ENCODE data around the gene CEP164.

Gene CEP164

DNA sequence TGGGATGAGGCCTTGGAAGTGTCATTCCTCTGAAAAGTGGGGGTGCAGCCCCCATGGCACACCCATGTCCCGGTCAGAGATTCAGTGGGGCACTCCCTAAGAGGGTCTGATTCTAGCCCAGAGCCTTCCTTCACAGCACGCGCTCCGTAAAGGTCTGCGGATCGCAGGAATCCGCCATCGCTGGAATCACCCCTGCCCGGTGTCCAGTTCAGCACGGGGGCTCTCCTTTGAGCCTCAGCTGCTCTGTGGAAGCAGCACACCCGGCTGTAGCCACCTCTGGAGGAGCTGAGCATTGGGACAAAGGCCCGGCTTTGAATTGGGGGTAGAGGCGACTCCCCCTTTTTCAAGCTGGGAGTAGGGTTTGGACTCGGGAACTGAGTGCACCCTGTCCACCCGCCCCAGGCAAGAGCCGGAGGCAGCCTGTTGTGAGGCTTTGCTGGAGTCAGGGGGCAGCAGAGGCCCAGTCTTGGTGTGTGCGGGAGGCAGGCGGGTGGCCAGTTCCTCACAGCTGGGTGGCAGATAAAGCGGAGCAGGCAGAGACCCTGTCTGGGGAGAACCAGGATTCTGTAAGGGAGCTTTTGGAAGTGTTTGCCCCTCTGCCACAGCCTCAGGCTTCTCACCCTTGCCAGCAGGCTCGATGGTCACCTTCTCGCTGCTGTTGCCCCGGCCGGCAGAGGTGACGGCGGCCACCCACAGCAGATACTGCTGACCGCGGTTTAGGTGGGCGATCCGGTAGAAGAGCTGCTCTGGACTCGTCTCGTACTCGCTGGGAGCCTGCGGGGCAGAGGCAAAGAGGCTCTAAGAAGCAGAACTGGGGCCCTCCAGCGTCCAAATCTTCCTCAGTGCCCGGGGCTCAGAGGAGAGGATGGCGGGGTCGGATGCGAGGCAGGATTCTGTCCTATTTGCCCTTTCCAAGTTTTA lies 115.9 kb downstream of the CEP164 start:
- H3K4me3 ChIP-seq (replicated peaks in 1 of 2; ENCODE audit: low read depth in 2 of 2, low read length in 2 of 2), result no peak overlapping the region
- DNase-seq (ENCODE audit: low read depth in 2 of 2), result peak; percentile 32 to 51
- peak; percentile 50 for TF ChIP-seq CTCF (IDR thresholded peaks at IDR 0.05; ENCODE audit: low read depth, low read length)

GRCh38 chr11:117444256-117444655 lies 116.6 kb downstream of the CEP164 start:
- DNase-seq (ENCODE audit: low read depth in 2 of 2), result no peak
- TF ChIP-seq CTCF (IDR thresholded peaks at IDR 0.05; ENCODE audit: low read depth, low read length), result no peak
- H3K4me3 ChIP-seq (replicated peaks in 1 of 2; ENCODE audit: low read depth in 2 of 2, low read length in 2 of 2), result no peak overlapping the region

DNA sequence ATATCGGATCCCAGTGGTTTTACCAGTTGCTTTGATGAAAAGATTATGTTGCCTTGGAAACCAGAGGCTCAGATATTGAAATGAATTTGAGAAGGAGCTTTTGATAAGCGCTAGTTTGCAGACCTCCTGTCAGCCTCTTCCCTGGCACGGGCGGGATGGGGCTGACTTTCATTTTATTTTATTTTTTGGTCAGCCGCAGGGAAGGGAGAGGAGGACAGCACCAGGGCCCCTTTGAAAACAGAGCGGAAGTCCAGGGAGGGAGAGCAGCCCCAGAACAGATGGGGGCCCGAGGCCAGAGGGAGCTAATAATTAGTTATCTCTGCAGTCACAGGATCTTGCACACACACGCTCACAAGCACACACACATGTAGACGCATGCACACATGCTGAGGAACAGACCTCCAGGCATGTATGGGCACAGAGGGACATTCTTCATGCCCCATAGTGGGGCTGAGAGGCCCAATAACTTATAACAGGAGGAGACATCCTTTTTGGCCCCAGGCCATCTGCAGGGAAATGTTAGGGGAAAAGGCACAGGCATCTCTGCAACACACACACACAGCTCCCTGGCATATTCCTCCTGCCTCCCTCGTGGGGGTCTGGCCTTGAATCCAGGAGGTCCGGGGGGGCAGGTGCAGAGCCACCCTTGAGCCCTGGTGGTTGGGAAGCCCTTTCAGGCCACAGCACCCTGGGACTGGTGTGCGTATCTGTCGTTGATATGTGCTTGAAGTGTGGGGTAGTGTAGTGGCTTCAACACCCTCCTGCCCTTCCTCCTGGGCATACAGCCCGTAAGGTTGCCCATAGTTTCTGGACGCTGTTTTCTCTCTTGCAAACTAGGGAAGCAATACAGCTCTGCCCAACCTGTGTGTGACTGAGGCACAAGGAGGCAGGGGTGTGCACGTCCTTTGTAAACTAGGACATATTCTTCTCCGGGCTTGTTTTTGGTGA lies 117.3 kb downstream of the CEP164 start:
- H3K4me3 ChIP-seq (replicated peaks in 1 of 2; ENCODE audit: low read depth in 2 of 2, low read length in 2 of 2), result no peak overlapping the region
- DNase-seq (ENCODE audit: low read depth in 2 of 2), result peak in 1 of 2 donors; percentile 6
- no peak for TF ChIP-seq CTCF (IDR thresholded peaks at IDR 0.05; ENCODE audit: low read depth, low read length)

- no peak for DNase-seq (ENCODE audit: low read depth in 2 of 2)
- no peak overlapping the region for H3K4me3 ChIP-seq (replicated peaks in 1 of 2; ENCODE audit: low read depth in 2 of 2, low read length in 2 of 2)
- no peak for TF ChIP-seq CTCF (IDR thresholded peaks at IDR 0.05; ENCODE audit: low read depth, low read length)
These were observed 121.5 kb downstream of the CEP164 start for GRCh38 chr11:117449111-117449693.

DNA sequence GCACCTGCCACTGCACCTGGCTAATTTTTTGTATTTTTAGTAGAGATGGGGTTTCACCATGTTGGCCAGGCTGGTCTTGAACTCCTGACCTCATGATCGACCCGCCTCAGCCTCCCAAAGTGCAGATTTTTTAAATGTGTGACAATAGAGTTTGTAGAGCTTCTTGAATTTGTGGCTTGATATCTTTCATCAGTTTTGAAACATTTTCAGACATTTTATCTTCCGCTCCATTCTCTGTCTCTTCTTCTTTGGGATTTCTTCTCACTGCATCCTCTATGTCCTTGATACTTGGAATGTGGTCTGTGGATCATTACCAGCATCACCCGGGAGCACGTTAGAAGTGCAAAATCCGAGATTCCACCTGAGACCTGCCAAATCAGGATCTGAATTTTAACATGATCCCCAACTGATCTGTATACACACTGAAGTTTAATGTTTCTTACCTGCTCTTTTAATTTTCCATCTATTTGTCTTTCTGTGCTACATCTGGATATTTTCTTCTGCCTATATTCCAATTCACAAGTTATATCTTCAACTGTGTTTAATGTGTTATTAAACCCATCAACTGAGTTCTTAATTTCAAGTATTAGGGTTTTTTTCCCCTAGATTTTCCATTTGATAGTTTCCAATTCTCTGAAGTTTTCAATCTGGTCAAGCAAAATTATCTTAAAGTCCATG lies 126.4 kb downstream of the CEP164 start:
- H3K4me3 ChIP-seq (replicated peaks in 1 of 2; ENCODE audit: low read depth in 2 of 2, low read length in 2 of 2), result no peak overlapping the region
- no peak for DNase-seq (ENCODE audit: low read depth in 2 of 2)
- no peak for TF ChIP-seq CTCF (IDR thresholded peaks at IDR 0.05; ENCODE audit: low read depth, low read length)

- no peak overlapping the region for H3K4me3 ChIP-seq (replicated peaks in 1 of 2; ENCODE audit: low read depth in 2 of 2, low read length in 2 of 2)
- DNase-seq (ENCODE audit: low read depth in 2 of 2), result no peak
- no peak for TF ChIP-seq CTCF (IDR thresholded peaks at IDR 0.05; ENCODE audit: low read depth, low read length)
These were observed 126.9 kb downstream of the CEP164 start for GRCh38 chr11:117454564-117454917.
